AG09309 (cell line): Measurements from ENCODE around the gene NUFIP1.

Source experiments
- DNase-seq: peaks from one replicate; pipeline ENCODE4 v3.0.0-alpha.2; 2010; ENCODE audit warnings: low read depth
- H3K4me3 ChIP-seq: 2 replicates; pipeline ENCODE4 v1.5.1; 2011; ENCODE audit warnings: mild to moderate bottlenecking, low read depth, low read length, moderate library complexity; ENCODE audit not compliant: control insufficient read depth
- CTCF ChIP-seq: IDR thresholded peaks from 2 replicates; pipeline ENCODE4 v1.5.1; 2011; ENCODE audit warnings: mild to moderate bottlenecking, low read depth, low read length, inconsistent platforms; ENCODE audit not compliant: insufficient read depth, control insufficient read depth; ENCODE audit errors: missing control alignments

Gene NUFIP1

GRCh38 chr13:44917589-44918325 lies 71.5 kb downstream of the NUFIP1 start:
- peak overlapping the region; percentile 58 for H3K4me3 ChIP-seq
- TF ChIP-seq CTCF, result peak; percentile 43
- DNase-seq, result peak; percentile 87

DNA sequence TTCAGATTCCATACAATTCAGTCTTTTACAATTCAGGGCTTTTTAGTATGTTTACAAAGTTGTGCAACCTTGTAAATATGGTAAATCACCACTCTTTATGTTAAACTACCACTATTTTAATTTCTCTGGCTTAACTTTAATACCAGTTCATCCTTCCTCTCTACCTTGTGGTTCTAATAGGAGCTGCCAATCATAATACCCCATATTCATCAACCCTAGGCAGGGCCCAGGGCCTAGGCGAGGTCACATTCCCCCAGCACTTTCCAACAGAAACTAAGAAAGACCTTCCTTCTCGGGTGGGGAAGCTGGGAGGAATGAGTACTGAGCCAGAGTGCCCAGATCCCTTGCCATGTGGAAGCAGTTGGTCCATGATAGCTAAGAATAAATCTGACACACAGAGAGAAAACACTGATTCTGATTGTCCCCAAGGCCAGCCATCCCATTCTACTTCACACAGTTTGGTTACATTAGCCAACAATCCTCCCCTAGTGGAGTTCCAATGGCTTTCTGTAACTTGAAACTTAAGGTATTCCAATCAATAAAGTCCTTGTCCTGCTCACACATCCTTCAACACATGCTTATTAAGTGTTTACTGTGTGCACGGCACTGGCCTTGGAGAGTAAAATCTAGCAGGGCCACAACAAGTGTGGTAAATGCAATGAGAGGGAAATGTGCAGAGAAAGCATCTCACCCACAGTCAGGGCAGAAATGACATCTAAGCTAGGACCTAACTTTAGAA lies 76.8 kb downstream of the NUFIP1 start:
- H3K4me3 ChIP-seq, result no peak overlapping the region
- no peak for TF ChIP-seq CTCF
- DNase-seq, result no peak

GRCh38 chr13:44908712-44909111 lies 80.6 kb downstream of the NUFIP1 start:
- DNase-seq, result no peak
- no peak overlapping the region for H3K4me3 ChIP-seq
- TF ChIP-seq CTCF, result no peak

DNA sequence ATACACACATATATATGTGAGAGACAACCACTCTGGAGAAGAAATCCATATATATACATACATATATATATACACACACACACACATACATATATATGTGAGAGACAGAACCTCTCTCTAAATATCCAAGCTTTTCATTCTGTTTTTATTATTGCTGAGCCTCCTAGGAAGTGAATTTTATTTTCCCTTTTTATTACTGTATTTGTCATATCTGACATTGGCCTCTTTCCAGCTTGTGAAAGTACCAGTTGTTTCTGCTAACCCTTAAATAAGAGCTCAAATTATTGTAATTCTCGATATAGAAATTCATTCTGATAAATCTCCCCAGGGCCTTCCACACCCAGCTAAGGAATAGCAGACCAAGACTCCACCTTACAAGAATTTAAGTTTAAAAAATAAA lies 81.0 kb downstream of the NUFIP1 start:
- TF ChIP-seq CTCF, result no peak
- no peak for DNase-seq
- H3K4me3 ChIP-seq, result no peak overlapping the region

GRCh38 chr13:44906713-44907112 lies 82.6 kb downstream of the NUFIP1 start:
- peak; percentile 46 for DNase-seq
- no peak overlapping the region for H3K4me3 ChIP-seq
- no peak for TF ChIP-seq CTCF

- TF ChIP-seq CTCF, result no peak
- no peak overlapping the region for H3K4me3 ChIP-seq
- DNase-seq, result no peak
Measured at GRCh38 chr13:44906230-44906629, 83.0 kb downstream of the NUFIP1 start.
